GM23338 (cell line): ENCODE results near the gene RHBDD2. TPM values are rescaled to one million over a fixed set of nuclear protein-coding genes. Genes with fewer than 3 reads are reported as not detected.

ENCODE experiments used
- ATAC-seq: fragments of 200-7000 bp; cut with Tn5 transposase; 3 replicates; pipeline ENCODE4 v1.9.1; 2020
- DNase-seq: peaks from one replicate; pipeline ENCODE4 v3.0.0-alpha.2; 2015; ENCODE audit warnings: low spot score
- H2AFZ ChIP-seq: fragments of 200-600 bp; sonication (generic); 2 replicates; pipeline ENCODE4 v1.8.0; 2016; ENCODE audit warnings: antibody characterized with exemption, mild to moderate bottlenecking, moderate library complexity
- H3F3A ChIP-seq: fragments of 200-600 bp; sonication (generic); replicated peaks from 2 replicates; pipeline ENCODE4 v1.8.0; 2017; ENCODE audit warnings: antibody characterized with exemption, mixed run types, low read depth
- H3K27ac ChIP-seq: fragments of 200-600 bp; sonication (generic); 2 replicates; pipeline ENCODE4 v1.6.1; 2016; ENCODE audit warnings: low read depth
- H3K27me3 ChIP-seq: fragments of 200-600 bp; sonication (generic); 2 replicates; pipeline ENCODE4 v1.8.0; 2016; ENCODE audit warnings: mild to moderate bottlenecking, mixed run types, moderate library complexity; ENCODE audit not compliant: insufficient read depth
- H3K36me3 ChIP-seq: fragments of 200-600 bp; sonication (generic); 2 replicates; pipeline ENCODE4 v1.8.0; 2016; ENCODE audit warnings: mild to moderate bottlenecking; ENCODE audit not compliant: insufficient read depth
- H3K4me1 ChIP-seq: fragments of 200-600 bp; sonication (generic); 2 replicates; pipeline ENCODE4 v1.8.0; 2016; ENCODE audit warnings: mild to moderate bottlenecking, moderate library complexity; ENCODE audit not compliant: insufficient read depth
- H3K4me2 ChIP-seq: fragments of 200-600 bp; sonication (generic); 2 replicates; pipeline ENCODE4 v1.7.1; 2017; ENCODE audit warnings: mixed run types
- H3K4me3 ChIP-seq: fragments of 200-600 bp; sonication (generic); 2 replicates; pipeline ENCODE4 v1.6.1; 2016; ENCODE audit warnings: mixed run types
- H3K79me2 ChIP-seq: fragments of 200-600 bp; sonication (generic); replicated peaks from 2 replicates; pipeline ENCODE4 v1.8.0; 2017; ENCODE audit warnings: mild to moderate bottlenecking; ENCODE audit not compliant: insufficient read depth
- H3K9me2 ChIP-seq: fragments of 200-600 bp; sonication (generic); 2 replicates; pipeline ENCODE4 v1.8.0; 2017; ENCODE audit not compliant: insufficient read depth
- H4K20me1 ChIP-seq: fragments of 200-600 bp; sonication (generic); replicated peaks from 2 replicates; pipeline ENCODE4 v1.8.0; 2017; ENCODE audit warnings: mild to moderate bottlenecking; ENCODE audit not compliant: insufficient read depth
- H3K27ac Mint-ChIP-seq: 2 replicates; pipeline ENCODE4 v1.8.0; 2020; ENCODE audit warnings: inconsistent platforms, mild to moderate bottlenecking, moderate library complexity, mixed read lengths
- H3K27me3 Mint-ChIP-seq: 3 replicates; pipeline ENCODE4 v1.8.0; 2022; ENCODE audit warnings: low read depth, mild to moderate bottlenecking, moderate library complexity, mixed read lengths, inconsistent platforms; ENCODE audit not compliant: insufficient read depth, poor library complexity
- H3K36me3 Mint-ChIP-seq: 3 replicates; pipeline ENCODE4 v1.8.0; 2021; ENCODE audit warnings: low read depth, mild to moderate bottlenecking, inconsistent platforms, moderate library complexity, mixed read lengths
- H3K4me1 Mint-ChIP-seq: 3 replicates; pipeline ENCODE4 v1.8.0; 2020; ENCODE audit warnings: mild to moderate bottlenecking, inconsistent platforms, mixed read lengths
- H3K4me3 Mint-ChIP-seq: 3 replicates; pipeline ENCODE4 v1.8.0; 2021; ENCODE audit warnings: moderate library complexity, mild to moderate bottlenecking, inconsistent platforms, mixed read lengths
- H3K9me3 Mint-ChIP-seq: 3 replicates; pipeline ENCODE4 v1.8.0; 2020; ENCODE audit warnings: moderate library complexity, mild to moderate bottlenecking, inconsistent platforms, mixed read lengths
- CREB1 ChIP-seq: fragments of 250-450 bp; sonication (Bioruptor Pico); IDR thresholded peaks from 2 replicates; pipeline ENCODE4 v1.5.0; 2020; ENCODE audit warnings: low read depth, mild to moderate bottlenecking, moderate library complexity
- EZH2phosphoT487 ChIP-seq: fragments of 200-600 bp; sonication (generic); IDR thresholded peaks from one replicate; pipeline ENCODE4 v1.8.1; 2018; ENCODE audit warnings: antibody characterized with exemption; ENCODE audit not compliant: unreplicated experiment
- JUNB ChIP-seq: IDR thresholded peaks from one replicate; pipeline ENCODE4 v1.6.1; 2016; ENCODE audit warnings: antibody characterized with exemption; ENCODE audit not compliant: unreplicated experiment
- POLR2AphosphoS5 ChIP-seq: IDR thresholded peaks from 2 replicates; pipeline ENCODE4 v1.6.1; 2016; ENCODE audit warnings: antibody characterized with exemption, low read depth
- polyA plus RNA-seq: library from polyadenylated mRNA; unstranded; fragments of >200 nt; fragmentation: Nextera tagmentation; extraction: Ambion mirVana; gene quantifications from 2 replicates; pipeline ENCODE4 v1.2.1, GENCODE V29; 2016
- total RNA-seq: library from RNA; depleted of rRNA; stranded (reverse); fragments of >200 nt; shearing (Covaris generic); gene quantifications from 2 replicates; pipeline ENCODE4 v1.2.3, GENCODE V29; 2014
- TF ChIP-seq, protein P1 (sequence below): IDR thresholded peaks from one replicate; pipeline ENCODE4 v1.6.1; 2018; ENCODE audit warnings: antibody characterized with exemption; ENCODE audit not compliant: unreplicated experiment

The RHBDD2 gene
- total and polyA plus RNA-seq, 2 experiments from 2014 or later = 23.1 to 25.7 TPM

GRCh38 chr7:75920431-75921161, 41.8 kb downstream of the RHBDD2 start:
- no peak for TF ChIP-seq EZH2phosphoT487
- peaks cover 100% of the 10 kb centered on the region for H3K79me2 ChIP-seq
- Mint-ChIP-seq H3K9me3 (no peaks in the 10 kb centered on the region; the same call in 2 of the 3 replicates), H3K4me3 (no peak overlapping the region), H3K4me1 (peaks cover 22% of the 10 kb centered on the region), H3K36me3 (peaks cover 10% of the 10 kb centered on the region; the same call in 2 of the 3 replicates), H3K27me3 (peaks cover 15% of the 10 kb centered on the region), H3K27ac (0 out of 2 replicates have a peak overlapping the region, but pooled peaks have one; percentile 9)
- H3K27ac ChIP-seq = 0 out of 2 replicates have a peak overlapping the region, but pooled peaks have one; percentile 14
- DNase-seq = no peak
- H3F3A ChIP-seq = peaks cover 4% of the 10 kb centered on the region; the same call in 1 of the 2 replicates
- peaks cover 85% of the 10 kb centered on the region for H4K20me1 ChIP-seq
- peaks cover 29% of the 10 kb centered on the region for H3K4me1 ChIP-seq
- H3K4me2 ChIP-seq = no peak overlapping the region
- H3K4me3 ChIP-seq = no peak overlapping the region
- H2AFZ ChIP-seq = no peak overlapping the region
- no peaks in the 10 kb centered on the region for H3K9me2 ChIP-seq
- H3K36me3 ChIP-seq = no peaks in the 10 kb centered on the region; the same call in 1 of the 2 replicates
- no peaks in the 10 kb centered on the region for H3K27me3 ChIP-seq
- no peak for ATAC-seq

- Histone ChIP-seq H3K79me2 (peaks cover 100% of the 10 kb centered on the region), H3K27me3 (no peaks in the 10 kb centered on the region), H3K4me1 (peaks cover 22% of the 10 kb centered on the region), H4K20me1 (peaks cover 78% of the 10 kb centered on the region), H3K4me3 (no peak overlapping the region), H3K36me3 (no peaks in the 10 kb centered on the region; the same call in 1 of the 2 replicates), H2AFZ (no peak overlapping the region), H3K27ac (no peak overlapping the region), H3K4me2 (no peak overlapping the region), H3F3A (no peaks in the 10 kb centered on the region), H3K9me2 (no peaks in the 10 kb centered on the region)
- TF ChIP-seq, protein P1, sequence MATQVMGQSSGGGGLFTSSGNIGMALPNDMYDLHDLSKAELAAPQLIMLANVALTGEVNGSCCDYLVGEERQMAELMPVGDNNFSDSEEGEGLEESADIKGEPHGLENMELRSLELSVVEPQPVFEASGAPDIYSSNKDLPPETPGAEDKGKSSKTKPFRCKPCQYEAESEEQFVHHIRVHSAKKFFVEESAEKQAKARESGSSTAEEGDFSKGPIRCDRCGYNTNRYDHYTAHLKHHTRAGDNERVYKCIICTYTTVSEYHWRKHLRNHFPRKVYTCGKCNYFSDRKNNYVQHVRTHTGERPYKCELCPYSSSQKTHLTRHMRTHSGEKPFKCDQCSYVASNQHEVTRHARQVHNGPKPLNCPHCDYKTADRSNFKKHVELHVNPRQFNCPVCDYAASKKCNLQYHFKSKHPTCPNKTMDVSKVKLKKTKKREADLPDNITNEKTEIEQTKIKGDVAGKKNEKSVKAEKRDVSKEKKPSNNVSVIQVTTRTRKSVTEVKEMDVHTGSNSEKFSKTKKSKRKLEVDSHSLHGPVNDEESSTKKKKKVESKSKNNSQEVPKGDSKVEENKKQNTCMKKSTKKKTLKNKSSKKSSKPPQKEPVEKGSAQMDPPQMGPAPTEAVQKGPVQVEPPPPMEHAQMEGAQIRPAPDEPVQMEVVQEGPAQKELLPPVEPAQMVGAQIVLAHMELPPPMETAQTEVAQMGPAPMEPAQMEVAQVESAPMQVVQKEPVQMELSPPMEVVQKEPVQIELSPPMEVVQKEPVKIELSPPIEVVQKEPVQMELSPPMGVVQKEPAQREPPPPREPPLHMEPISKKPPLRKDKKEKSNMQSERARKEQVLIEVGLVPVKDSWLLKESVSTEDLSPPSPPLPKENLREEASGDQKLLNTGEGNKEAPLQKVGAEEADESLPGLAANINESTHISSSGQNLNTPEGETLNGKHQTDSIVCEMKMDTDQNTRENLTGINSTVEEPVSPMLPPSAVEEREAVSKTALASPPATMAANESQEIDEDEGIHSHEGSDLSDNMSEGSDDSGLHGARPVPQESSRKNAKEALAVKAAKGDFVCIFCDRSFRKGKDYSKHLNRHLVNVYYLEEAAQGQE = peak; percentile 77
- TF ChIP-seq CREB1 (CRISPR knock-in tag) (no peak), JUNB (no peak), POLR2AphosphoS5 (no peak)
- ATAC-seq (peak; percentile 22; the same call in 1 of the 3 replicates), DNase-seq (no peak)
- peaks cover 18% of the 10 kb centered on the region for H3K4me1 Mint-ChIP-seq
- no peak overlapping the region for H3K27ac Mint-ChIP-seq
- no peak overlapping the region for H3K4me3 Mint-ChIP-seq
- peaks cover 13% of the 10 kb centered on the region; the same call in 2 of the 3 replicates for H3K36me3 Mint-ChIP-seq
- H3K27me3 Mint-ChIP-seq = peaks cover 11% of the 10 kb centered on the region
- no peaks in the 10 kb centered on the region; the same call in 2 of the 3 replicates for H3K9me3 Mint-ChIP-seq
These were observed 42.6 kb downstream of the RHBDD2 start for GRCh38 chr7:75921479-75921878.
